ENCODE results near the gene C2CD2.

- TF ChIP-seq, protein P1, sequence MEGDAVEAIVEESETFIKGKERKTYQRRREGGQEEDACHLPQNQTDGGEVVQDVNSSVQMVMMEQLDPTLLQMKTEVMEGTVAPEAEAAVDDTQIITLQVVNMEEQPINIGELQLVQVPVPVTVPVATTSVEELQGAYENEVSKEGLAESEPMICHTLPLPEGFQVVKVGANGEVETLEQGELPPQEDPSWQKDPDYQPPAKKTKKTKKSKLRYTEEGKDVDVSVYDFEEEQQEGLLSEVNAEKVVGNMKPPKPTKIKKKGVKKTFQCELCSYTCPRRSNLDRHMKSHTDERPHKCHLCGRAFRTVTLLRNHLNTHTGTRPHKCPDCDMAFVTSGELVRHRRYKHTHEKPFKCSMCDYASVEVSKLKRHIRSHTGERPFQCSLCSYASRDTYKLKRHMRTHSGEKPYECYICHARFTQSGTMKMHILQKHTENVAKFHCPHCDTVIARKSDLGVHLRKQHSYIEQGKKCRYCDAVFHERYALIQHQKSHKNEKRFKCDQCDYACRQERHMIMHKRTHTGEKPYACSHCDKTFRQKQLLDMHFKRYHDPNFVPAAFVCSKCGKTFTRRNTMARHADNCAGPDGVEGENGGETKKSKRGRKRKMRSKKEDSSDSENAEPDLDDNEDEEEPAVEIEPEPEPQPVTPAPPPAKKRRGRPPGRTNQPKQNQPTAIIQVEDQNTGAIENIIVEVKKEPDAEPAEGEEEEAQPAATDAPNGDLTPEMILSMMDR (conservative IDR thresholded peaks at IDR 0.05; ENCODE audit: low read depth in 2 of 2): peak; percentile 35 to 48
- TF ChIP-seq POLR2AphosphoS5 (IDR thresholded peaks at IDR 0.05; ENCODE audit: low read depth): no peak
- TF ChIP-seq JUNB (IDR thresholded peaks at IDR 0.05; ENCODE audit: unreplicated experiment): no peak
- TF ChIP-seq ETS1 (IDR thresholded peaks at IDR 0.05): no peak
- no peak for TF ChIP-seq EZH2phosphoT487 (IDR thresholded peaks at IDR 0.05; ENCODE audit: unreplicated experiment)
- TF ChIP-seq, protein P2, sequence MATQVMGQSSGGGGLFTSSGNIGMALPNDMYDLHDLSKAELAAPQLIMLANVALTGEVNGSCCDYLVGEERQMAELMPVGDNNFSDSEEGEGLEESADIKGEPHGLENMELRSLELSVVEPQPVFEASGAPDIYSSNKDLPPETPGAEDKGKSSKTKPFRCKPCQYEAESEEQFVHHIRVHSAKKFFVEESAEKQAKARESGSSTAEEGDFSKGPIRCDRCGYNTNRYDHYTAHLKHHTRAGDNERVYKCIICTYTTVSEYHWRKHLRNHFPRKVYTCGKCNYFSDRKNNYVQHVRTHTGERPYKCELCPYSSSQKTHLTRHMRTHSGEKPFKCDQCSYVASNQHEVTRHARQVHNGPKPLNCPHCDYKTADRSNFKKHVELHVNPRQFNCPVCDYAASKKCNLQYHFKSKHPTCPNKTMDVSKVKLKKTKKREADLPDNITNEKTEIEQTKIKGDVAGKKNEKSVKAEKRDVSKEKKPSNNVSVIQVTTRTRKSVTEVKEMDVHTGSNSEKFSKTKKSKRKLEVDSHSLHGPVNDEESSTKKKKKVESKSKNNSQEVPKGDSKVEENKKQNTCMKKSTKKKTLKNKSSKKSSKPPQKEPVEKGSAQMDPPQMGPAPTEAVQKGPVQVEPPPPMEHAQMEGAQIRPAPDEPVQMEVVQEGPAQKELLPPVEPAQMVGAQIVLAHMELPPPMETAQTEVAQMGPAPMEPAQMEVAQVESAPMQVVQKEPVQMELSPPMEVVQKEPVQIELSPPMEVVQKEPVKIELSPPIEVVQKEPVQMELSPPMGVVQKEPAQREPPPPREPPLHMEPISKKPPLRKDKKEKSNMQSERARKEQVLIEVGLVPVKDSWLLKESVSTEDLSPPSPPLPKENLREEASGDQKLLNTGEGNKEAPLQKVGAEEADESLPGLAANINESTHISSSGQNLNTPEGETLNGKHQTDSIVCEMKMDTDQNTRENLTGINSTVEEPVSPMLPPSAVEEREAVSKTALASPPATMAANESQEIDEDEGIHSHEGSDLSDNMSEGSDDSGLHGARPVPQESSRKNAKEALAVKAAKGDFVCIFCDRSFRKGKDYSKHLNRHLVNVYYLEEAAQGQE (IDR thresholded peaks at IDR 0.05; ENCODE audit: unreplicated experiment): no peak
Measured at GRCh38 chr21:41973861-41974751, 20.3 kb upstream of the C2CD2 start.
